GM12875 (cell line): ENCODE data around the gene NLK.

Experiments used
- H3K4me3 ChIP-seq: one replicate; pipeline ENCODE4 v1.5.1; 2011; ENCODE audit warnings: low read depth, low read length, control low read depth
- TF ChIP-seq, protein P1 (sequence below): IDR thresholded peaks from 2 replicates; pipeline ENCODE4 v1.5.1; 2011; ENCODE audit warnings: low read depth, mild to moderate bottlenecking, control low read depth, inconsistent platforms, low read length, moderate library complexity, borderline replicate concordance; ENCODE audit not compliant: insufficient read depth

The NLK gene

DNA sequence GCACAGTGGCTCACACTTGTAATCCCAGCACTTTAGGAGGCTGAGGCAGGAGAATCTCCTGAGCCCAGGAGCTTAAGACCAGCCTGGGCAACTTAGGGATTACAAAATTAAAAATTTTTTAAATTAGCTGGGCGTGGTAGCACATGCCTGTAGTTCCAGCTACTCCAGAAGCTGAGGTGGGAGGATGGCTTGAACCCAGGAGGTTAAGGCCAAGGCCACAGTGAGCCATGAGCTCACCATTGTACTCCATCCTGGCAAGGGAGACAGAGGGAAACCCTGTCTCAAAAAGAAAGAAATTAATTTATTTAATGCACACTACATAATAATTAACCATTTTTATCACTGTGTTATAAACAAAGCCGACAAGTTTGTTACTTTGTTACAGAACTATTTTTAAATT, 145.5 kb downstream of the NLK start:
- TF ChIP-seq, protein P1, sequence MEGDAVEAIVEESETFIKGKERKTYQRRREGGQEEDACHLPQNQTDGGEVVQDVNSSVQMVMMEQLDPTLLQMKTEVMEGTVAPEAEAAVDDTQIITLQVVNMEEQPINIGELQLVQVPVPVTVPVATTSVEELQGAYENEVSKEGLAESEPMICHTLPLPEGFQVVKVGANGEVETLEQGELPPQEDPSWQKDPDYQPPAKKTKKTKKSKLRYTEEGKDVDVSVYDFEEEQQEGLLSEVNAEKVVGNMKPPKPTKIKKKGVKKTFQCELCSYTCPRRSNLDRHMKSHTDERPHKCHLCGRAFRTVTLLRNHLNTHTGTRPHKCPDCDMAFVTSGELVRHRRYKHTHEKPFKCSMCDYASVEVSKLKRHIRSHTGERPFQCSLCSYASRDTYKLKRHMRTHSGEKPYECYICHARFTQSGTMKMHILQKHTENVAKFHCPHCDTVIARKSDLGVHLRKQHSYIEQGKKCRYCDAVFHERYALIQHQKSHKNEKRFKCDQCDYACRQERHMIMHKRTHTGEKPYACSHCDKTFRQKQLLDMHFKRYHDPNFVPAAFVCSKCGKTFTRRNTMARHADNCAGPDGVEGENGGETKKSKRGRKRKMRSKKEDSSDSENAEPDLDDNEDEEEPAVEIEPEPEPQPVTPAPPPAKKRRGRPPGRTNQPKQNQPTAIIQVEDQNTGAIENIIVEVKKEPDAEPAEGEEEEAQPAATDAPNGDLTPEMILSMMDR: no peak
- no peak overlapping the region for H3K4me3 ChIP-seq

DNA sequence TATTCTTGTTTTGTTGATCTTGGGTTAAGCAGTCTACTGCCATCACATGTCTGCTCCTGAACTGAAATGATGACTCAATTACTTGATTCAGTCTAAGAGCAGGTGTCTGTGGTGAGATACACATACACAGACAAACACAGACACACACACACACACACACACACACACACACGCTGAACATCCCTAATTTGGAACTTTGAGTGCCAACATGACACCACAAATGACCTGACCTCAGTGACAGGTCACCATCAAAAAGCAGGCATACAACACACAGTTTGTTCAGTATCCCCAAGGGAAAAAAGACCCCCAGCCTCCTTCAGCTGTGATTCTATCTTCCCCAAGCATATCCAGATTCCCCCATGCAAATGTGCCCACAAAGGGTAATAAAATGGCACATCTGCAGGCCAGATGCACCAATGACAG, 146.4 kb downstream of the NLK start:
- H3K4me3 ChIP-seq: no peak overlapping the region
- TF ChIP-seq, protein P1: no peak

DNA sequence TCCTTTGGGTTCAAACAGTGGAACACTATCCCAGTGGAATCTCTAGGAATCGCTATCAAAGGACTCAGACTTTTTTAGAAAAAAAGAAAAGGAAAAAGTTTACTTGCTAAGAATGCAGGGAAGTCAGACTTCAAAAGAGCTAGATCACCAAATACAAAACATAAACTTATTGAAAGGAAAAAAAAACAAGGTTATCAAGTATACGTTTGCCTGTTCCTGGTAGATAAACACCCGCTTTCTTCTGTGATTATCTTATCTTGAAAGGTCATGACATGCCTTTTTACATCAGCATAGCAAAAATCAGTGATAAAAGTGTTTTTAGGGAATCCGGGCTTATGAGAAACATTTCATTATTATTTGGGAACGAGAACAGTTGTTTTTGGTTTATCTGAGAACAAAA, 147.2 kb downstream of the NLK start:
- TF ChIP-seq, protein P1: no peak
- H3K4me3 ChIP-seq: no peak overlapping the region

GRCh38 chr17:28191018-28191417, 148.5 kb downstream of the NLK start:
- H3K4me3 ChIP-seq: no peak overlapping the region

GRCh38 chr17:28193241-28193640, 150.8 kb downstream of the NLK start:
- no peak overlapping the region for H3K4me3 ChIP-seq
- TF ChIP-seq, protein P1: no peak

More at GRCh38 chr17:28191018-28191417, 148.5 kb downstream of the NLK start:
- TF ChIP-seq, protein P1: no peak

DNA sequence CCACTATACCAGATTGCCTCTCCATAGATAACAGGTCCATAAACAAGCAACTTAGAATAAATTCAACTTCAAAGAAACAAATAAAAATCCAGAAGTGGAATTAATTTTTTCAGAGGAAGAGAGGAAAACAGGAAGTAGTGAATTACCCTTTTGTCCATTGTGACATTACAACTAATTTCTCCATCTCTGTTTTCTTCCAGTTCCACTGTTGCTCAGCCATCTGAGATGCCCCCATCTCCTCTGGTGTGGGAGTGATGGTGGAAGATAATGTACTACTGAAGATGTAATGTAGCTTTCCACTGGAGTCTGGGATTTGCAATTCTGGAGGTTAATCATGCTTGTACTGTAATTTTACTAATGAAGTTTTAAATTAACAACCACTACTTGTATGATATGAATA, 151.9 kb downstream of the NLK start:
- TF ChIP-seq, protein P1: no peak
- no peak overlapping the region for H3K4me3 ChIP-seq

- TF ChIP-seq, protein P1: no peak
- H3K4me3 ChIP-seq: no peak overlapping the region
These were observed 154.2 kb downstream of the NLK start for GRCh38 chr17:28196636-28197035.
